Stimulated activated memory B cell treated with anti-CD40 and anti-IgM and Interleukin-4, amounts not matched to agents 10 μg/mL and 1 μg/mL and 100 μg/mL, for 72 hours (primary cell): Measurements from ENCODE around the gene EVC.

ENCODE experiments used
- ATAC-seq: fragments of 150-1000 bp; cut with Tn5 transposase; 2 replicates; pipeline ENCODE4 v1.10.0; 2021
- H3K27ac Mint-ChIP-seq: one replicate; pipeline ENCODE4 v1.8.0; 2022; ENCODE audit warnings: mild to moderate bottlenecking, mixed read lengths
- H3K27me3 Mint-ChIP-seq: one replicate; pipeline ENCODE4 v1.8.0; 2022; ENCODE audit warnings: mixed read lengths
- H3K36me3 Mint-ChIP-seq: one replicate; pipeline ENCODE4 v1.8.0; 2022; ENCODE audit warnings: mixed read lengths
- H3K4me1 Mint-ChIP-seq: one replicate; pipeline ENCODE4 v1.8.0; 2022; ENCODE audit warnings: mixed read lengths
- H3K4me3 Mint-ChIP-seq: one replicate; pipeline ENCODE4 v1.8.0; 2022; ENCODE audit warnings: mild to moderate bottlenecking, moderate library complexity, mixed read lengths
- H3K9me3 Mint-ChIP-seq: one replicate; pipeline ENCODE4 v1.8.0; 2022; ENCODE audit warnings: mixed read lengths

The EVC gene

GRCh38 chr4:5755161-5755560, 44.2 kb downstream of the EVC start:
- Mint-ChIP-seq H3K9me3 (no peaks in the 10 kb centered on the region), H3K4me1 (no peaks in the 10 kb centered on the region), H3K4me3 (no peak overlapping the region), H3K27me3 (no peaks in the 10 kb centered on the region), H3K27ac (no peak overlapping the region), H3K36me3 (no peaks in the 10 kb centered on the region)
- no peak for ATAC-seq

GRCh38 chr4:5755679-5756078, 44.7 kb downstream of the EVC start:
- no peaks in the 10 kb centered on the region for H3K36me3 Mint-ChIP-seq
- ATAC-seq = no peak
- no peaks in the 10 kb centered on the region for H3K27me3 Mint-ChIP-seq
- no peaks in the 10 kb centered on the region for H3K4me1 Mint-ChIP-seq
- no peaks in the 10 kb centered on the region for H3K9me3 Mint-ChIP-seq
- H3K4me3 Mint-ChIP-seq = no peak overlapping the region
- H3K27ac Mint-ChIP-seq = no peak overlapping the region

GRCh38 chr4:5756271-5756670, 45.3 kb downstream of the EVC start:
- Mint-ChIP-seq H3K27ac (no peak overlapping the region), H3K4me1 (no peaks in the 10 kb centered on the region), H3K27me3 (no peaks in the 10 kb centered on the region), H3K36me3 (no peaks in the 10 kb centered on the region), H3K9me3 (no peaks in the 10 kb centered on the region), H3K4me3 (no peak overlapping the region)
- ATAC-seq = no peak

- H3K4me1 Mint-ChIP-seq = no peaks in the 10 kb centered on the region
- no peaks in the 10 kb centered on the region for H3K27me3 Mint-ChIP-seq
- no peak overlapping the region for H3K4me3 Mint-ChIP-seq
- no peak overlapping the region for H3K27ac Mint-ChIP-seq
- no peaks in the 10 kb centered on the region for H3K36me3 Mint-ChIP-seq
- H3K9me3 Mint-ChIP-seq = no peaks in the 10 kb centered on the region
- ATAC-seq = no peak
These were observed 46.1 kb downstream of the EVC start for GRCh38 chr4:5757091-5757490.

- Mint-ChIP-seq H3K9me3 (no peaks in the 10 kb centered on the region), H3K27ac (no peak overlapping the region), H3K4me1 (no peaks in the 10 kb centered on the region), H3K4me3 (no peak overlapping the region), H3K27me3 (no peaks in the 10 kb centered on the region), H3K36me3 (no peaks in the 10 kb centered on the region)
- ATAC-seq = no peak
These were observed 46.5 kb downstream of the EVC start for GRCh38 chr4:5757536-5757935.

- Mint-ChIP-seq H3K4me3 (no peak overlapping the region), H3K4me1 (no peaks in the 10 kb centered on the region), H3K36me3 (no peaks in the 10 kb centered on the region), H3K9me3 (no peaks in the 10 kb centered on the region), H3K27me3 (no peaks in the 10 kb centered on the region), H3K27ac (no peak overlapping the region)
- ATAC-seq = no peak
These were observed 47.0 kb downstream of the EVC start for GRCh38 chr4:5757954-5758353.

GRCh38 chr4:5758741-5759140, 47.7 kb downstream of the EVC start:
- no peaks in the 10 kb centered on the region for H3K27me3 Mint-ChIP-seq
- H3K36me3 Mint-ChIP-seq = no peaks in the 10 kb centered on the region
- H3K9me3 Mint-ChIP-seq = no peaks in the 10 kb centered on the region
- H3K4me3 Mint-ChIP-seq = no peak overlapping the region
- ATAC-seq = peak; percentile 41
- H3K27ac Mint-ChIP-seq = no peak overlapping the region
- no peaks in the 10 kb centered on the region for H3K4me1 Mint-ChIP-seq

- Mint-ChIP-seq H3K4me1 (no peaks in the 10 kb centered on the region), H3K27ac (no peak overlapping the region), H3K4me3 (no peak overlapping the region), H3K27me3 (no peaks in the 10 kb centered on the region), H3K9me3 (no peaks in the 10 kb centered on the region), H3K36me3 (no peaks in the 10 kb centered on the region)
- ATAC-seq = no peak
These were observed 48.5 kb downstream of the EVC start for GRCh38 chr4:5759236-5760075.

GRCh38 chr4:5760246-5760645, 49.2 kb downstream of the EVC start:
- Mint-ChIP-seq H3K36me3 (no peaks in the 10 kb centered on the region), H3K9me3 (no peaks in the 10 kb centered on the region), H3K27ac (no peak overlapping the region), H3K27me3 (no peaks in the 10 kb centered on the region), H3K4me1 (no peaks in the 10 kb centered on the region), H3K4me3 (no peak overlapping the region)
- no peak for ATAC-seq

- Mint-ChIP-seq H3K9me3 (no peaks in the 10 kb centered on the region), H3K4me3 (no peak overlapping the region), H3K27me3 (no peaks in the 10 kb centered on the region), H3K36me3 (no peaks in the 10 kb centered on the region), H3K4me1 (no peaks in the 10 kb centered on the region), H3K27ac (no peak overlapping the region)
- ATAC-seq = no peak
These were observed 50.0 kb downstream of the EVC start for GRCh38 chr4:5760936-5761480.

GRCh38 chr4:5770051-5770450, 59.0 kb downstream of the EVC start:
- Mint-ChIP-seq H3K4me3 (no peak overlapping the region), H3K4me1 (no peaks in the 10 kb centered on the region), H3K27ac (no peak overlapping the region), H3K27me3 (no peaks in the 10 kb centered on the region), H3K9me3 (peaks cover 3% of the 10 kb centered on the region), H3K36me3 (no peaks in the 10 kb centered on the region)
- ATAC-seq = no peak

GRCh38 chr4:5772528-5773270, 61.7 kb downstream of the EVC start:
- H3K27ac Mint-ChIP-seq = no peak overlapping the region
- ATAC-seq = no peak
- no peaks in the 10 kb centered on the region for H3K4me1 Mint-ChIP-seq
- H3K36me3 Mint-ChIP-seq = no peaks in the 10 kb centered on the region
- no peak overlapping the region for H3K4me3 Mint-ChIP-seq
- no peaks in the 10 kb centered on the region for H3K27me3 Mint-ChIP-seq
- peaks cover 7% of the 10 kb centered on the region for H3K9me3 Mint-ChIP-seq

- Mint-ChIP-seq H3K4me1 (no peaks in the 10 kb centered on the region), H3K9me3 (peaks cover 7% of the 10 kb centered on the region), H3K27me3 (no peaks in the 10 kb centered on the region), H3K4me3 (no peak overlapping the region), H3K27ac (no peak overlapping the region), H3K36me3 (no peaks in the 10 kb centered on the region)
- ATAC-seq = no peak
These were observed 62.2 kb downstream of the EVC start for GRCh38 chr4:5773271-5773555.

- no peaks in the 10 kb centered on the region for H3K36me3 Mint-ChIP-seq
- no peaks in the 10 kb centered on the region for H3K27me3 Mint-ChIP-seq
- no peak for ATAC-seq
- H3K4me1 Mint-ChIP-seq = no peaks in the 10 kb centered on the region
- no peak overlapping the region for H3K27ac Mint-ChIP-seq
- H3K9me3 Mint-ChIP-seq = peaks cover 7% of the 10 kb centered on the region
- no peak overlapping the region for H3K4me3 Mint-ChIP-seq
These were observed 63.5 kb downstream of the EVC start for GRCh38 chr4:5774416-5775036.

GRCh38 chr4:5776510-5776909, 65.5 kb downstream of the EVC start:
- no peak overlapping the region for H3K27ac Mint-ChIP-seq

More at GRCh38 chr4:5776510-5776909, 65.5 kb downstream of the EVC start:
- no peak for ATAC-seq
- Mint-ChIP-seq H3K4me1 (no peaks in the 10 kb centered on the region), H3K27me3 (no peaks in the 10 kb centered on the region), H3K36me3 (no peaks in the 10 kb centered on the region), H3K4me3 (no peak overlapping the region), H3K9me3 (peaks cover 4% of the 10 kb centered on the region)
